Astrocyte of the spinal cord (primary cell): ENCODE data around the gene FNIP2.
A peak's percentile ranks its signal among the peaks of the same experiment; 100 is the strongest.

Source experiments
- DNase-seq: peaks from one replicate; pipeline ENCODE4 v3.0.0; 2011; ENCODE audit warnings: low read depth, low spot score
- H3K4me3 ChIP-seq: 2 replicates; pipeline ENCODE4 v1.5.1; 2011; ENCODE audit warnings: low read depth, mild to moderate bottlenecking, low read length, moderate library complexity
- in situ Hi-C: cut with HindIII; loops from 2 replicates; pipeline ENCODE4 v1.10.0; 2017; ENCODE audit warnings: low sequenced_read_pairs
- TF ChIP-seq, protein P1 (sequence below): IDR thresholded peaks from 2 replicates; pipeline ENCODE4 v1.5.1; 2012; ENCODE audit warnings: low read depth, mild to moderate bottlenecking, low read length, inconsistent platforms

FNIP2 gene

GRCh38 chr4:158809611-158810486 lies 41.0 kb downstream of the FNIP2 start:
- no peak overlapping the region for H3K4me3 ChIP-seq
- in situ Hi-C loops: no loop called here
- peak; percentile 93 for DNase-seq
- TF ChIP-seq, protein P1, sequence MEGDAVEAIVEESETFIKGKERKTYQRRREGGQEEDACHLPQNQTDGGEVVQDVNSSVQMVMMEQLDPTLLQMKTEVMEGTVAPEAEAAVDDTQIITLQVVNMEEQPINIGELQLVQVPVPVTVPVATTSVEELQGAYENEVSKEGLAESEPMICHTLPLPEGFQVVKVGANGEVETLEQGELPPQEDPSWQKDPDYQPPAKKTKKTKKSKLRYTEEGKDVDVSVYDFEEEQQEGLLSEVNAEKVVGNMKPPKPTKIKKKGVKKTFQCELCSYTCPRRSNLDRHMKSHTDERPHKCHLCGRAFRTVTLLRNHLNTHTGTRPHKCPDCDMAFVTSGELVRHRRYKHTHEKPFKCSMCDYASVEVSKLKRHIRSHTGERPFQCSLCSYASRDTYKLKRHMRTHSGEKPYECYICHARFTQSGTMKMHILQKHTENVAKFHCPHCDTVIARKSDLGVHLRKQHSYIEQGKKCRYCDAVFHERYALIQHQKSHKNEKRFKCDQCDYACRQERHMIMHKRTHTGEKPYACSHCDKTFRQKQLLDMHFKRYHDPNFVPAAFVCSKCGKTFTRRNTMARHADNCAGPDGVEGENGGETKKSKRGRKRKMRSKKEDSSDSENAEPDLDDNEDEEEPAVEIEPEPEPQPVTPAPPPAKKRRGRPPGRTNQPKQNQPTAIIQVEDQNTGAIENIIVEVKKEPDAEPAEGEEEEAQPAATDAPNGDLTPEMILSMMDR: no peak

DNA sequence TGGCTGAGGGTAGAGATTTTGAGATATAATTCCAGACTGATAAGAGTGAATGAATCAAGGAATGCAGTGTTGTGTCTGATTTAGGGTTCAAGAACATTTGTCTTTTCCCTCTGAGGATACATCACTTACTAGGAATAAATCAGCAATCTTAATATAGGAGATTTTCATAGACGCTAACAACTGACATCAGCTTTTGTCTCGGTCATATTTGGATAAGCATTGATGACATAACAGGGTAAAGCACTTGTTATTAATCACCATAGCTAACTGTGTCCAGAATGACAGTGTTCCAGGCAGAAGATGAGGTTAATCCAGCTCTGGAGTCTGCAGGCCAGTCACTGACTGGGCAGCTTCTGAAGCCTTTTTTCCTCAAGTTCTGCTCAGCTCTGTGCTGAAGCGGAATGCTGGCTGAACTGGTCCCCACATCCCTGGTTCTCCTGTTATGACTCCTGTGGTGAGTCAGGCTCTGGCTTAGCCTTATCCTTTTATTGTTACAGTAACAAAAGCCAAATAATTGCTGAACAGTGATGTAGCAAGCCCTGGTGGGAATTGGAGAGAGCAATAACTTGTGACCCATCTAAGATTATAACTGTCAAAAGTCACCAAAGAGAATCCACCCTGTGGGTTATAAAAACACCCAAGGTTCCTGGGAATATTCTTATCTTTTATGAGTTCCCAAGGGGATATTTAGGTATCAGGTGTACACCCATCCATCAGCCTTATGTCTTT lies 41.8 kb downstream of the FNIP2 start:
- TF ChIP-seq, protein P1: no peak
- DNase-seq: peak; percentile 98
- in situ Hi-C loops: no loop called here
- no peak overlapping the region for H3K4me3 ChIP-seq

DNA sequence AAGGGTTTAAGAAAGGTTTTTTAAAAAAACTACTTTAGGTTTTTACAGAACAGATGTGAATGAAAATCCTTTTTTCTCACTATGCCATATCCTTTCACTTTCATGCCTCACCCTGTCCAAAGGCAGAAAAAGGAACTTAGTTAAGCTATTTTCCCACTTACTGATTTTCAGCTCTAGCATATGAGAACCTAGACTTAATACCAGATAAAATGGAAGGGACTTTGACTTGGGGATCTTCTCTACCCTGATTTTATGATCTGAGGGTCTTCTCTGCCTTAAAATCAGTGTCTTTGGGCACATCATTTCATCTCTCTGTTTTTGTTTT lies 42.4 kb downstream of the FNIP2 start:
- TF ChIP-seq, protein P1: no peak
- no peak for DNase-seq
- in situ Hi-C loops: no loop called here
- no peak overlapping the region for H3K4me3 ChIP-seq

GRCh38 chr4:158811704-158812103 lies 42.9 kb downstream of the FNIP2 start:
- in situ Hi-C loops: no loop called here
- no peak for DNase-seq
- H3K4me3 ChIP-seq: no peak overlapping the region
- TF ChIP-seq, protein P1: no peak

DNA sequence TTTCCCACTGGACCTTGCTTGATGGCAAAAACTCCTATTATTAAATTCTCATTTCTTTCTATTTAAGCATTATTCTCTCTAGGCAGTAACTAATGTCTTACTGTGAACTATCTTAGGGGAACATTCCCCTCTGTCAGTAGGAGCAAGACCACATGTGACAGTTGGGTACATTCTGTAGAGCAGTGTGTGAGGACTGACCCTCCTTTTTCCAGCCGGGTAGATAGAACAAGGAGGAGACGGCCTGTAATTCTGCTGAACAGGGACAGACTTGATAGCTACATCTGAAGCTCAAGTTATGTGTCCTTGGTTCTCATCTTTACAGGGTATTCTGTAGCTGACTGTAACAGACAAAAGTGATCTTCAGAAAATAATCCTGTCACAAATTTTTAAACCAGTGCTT lies 43.3 kb downstream of the FNIP2 start:
- no peak for DNase-seq
- H3K4me3 ChIP-seq: no peak overlapping the region
- TF ChIP-seq, protein P1: no peak
- in situ Hi-C loops: no loop called here

DNA sequence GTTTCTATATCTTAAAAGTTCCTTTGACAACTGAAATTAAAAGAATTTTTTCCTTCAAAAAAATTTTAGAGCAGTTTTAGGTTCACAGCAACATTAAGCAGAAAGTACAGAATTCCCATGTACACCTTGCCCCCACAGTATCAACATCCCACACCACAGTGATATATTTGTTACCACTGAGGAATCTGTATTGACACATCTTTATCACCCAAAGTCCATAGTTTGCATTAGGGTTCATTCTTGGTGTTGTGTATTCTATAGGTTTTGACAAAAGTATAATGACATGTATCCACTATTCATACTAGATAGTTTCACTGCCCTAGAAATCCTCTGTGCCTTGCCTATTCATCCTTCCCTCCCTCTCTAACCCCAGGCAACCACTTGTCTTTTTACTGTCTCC lies 43.7 kb downstream of the FNIP2 start:
- TF ChIP-seq, protein P1: no peak
- in situ Hi-C loops: no loop called here

More for the DNA sequence above, 43.7 kb downstream of the FNIP2 start:
- no peak overlapping the region for H3K4me3 ChIP-seq
- no peak for DNase-seq
